Activated B cell treated with CpG ODN at 0.5 μM for 24 hours (primary cell): Measurements from ENCODE around the gene MACF1. TPM values are rescaled to one million over a fixed set of nuclear protein-coding genes. Genes with fewer than 3 reads are reported as not detected.

Experiments
- ATAC-seq: fragments of 200-7000 bp; cut with Tn5 transposase; one replicate; pipeline ENCODE4 v1.10.0; 2021; ENCODE audit warnings: low read depth, mild to moderate bottlenecking, moderate library complexity
- CTCF ChIA-PET: fragments of 350-600 bp; sonication (Branson Sonifier 250); formaldehyde crosslinking; loops from one replicate; lab custom pipeline; 2021; ENCODE audit warnings: antibody characterized with exemption; lab: Charles Lee
- POLR2A ChIA-PET: fragments of 350-600 bp; sonication (Branson Sonifier 250); formaldehyde crosslinking; loops from one replicate; lab custom pipeline; 2021; ENCODE audit warnings: antibody characterized with exemption; lab: Charles Lee
- DNase-seq: peaks from one replicate; pipeline ENCODE4 v3.0.0; 2022
- H3K27ac Mint-ChIP-seq: one replicate; pipeline ENCODE4 v1.8.0; 2020; ENCODE audit warnings: mixed read lengths
- H3K27me3 Mint-ChIP-seq: one replicate; pipeline ENCODE4 v1.8.0; 2021; ENCODE audit warnings: mixed read lengths
- H3K36me3 Mint-ChIP-seq: one replicate; pipeline ENCODE4 v1.8.0; 2021; ENCODE audit warnings: low read depth, mixed read lengths
- H3K4me1 Mint-ChIP-seq: one replicate; pipeline ENCODE4 v1.8.0; 2021; ENCODE audit warnings: mixed read lengths
- H3K4me3 Mint-ChIP-seq: one replicate; pipeline ENCODE4 v1.8.0; 2020; ENCODE audit warnings: mild to moderate bottlenecking, mixed read lengths
- H3K9me3 Mint-ChIP-seq: one replicate; pipeline ENCODE4 v1.8.0; 2020; ENCODE audit warnings: mixed read lengths
- intact Hi-C: fragments of 100-400 bp; cut with micrococcal nuclease; formaldehyde crosslinking; loops from one replicate; pipeline ENCODE4 v1.15.1; 2024
- total RNA-seq: library from RNA; stranded (reverse); gene quantifications from 2 replicates; pipeline ENCODE4 v1.2.3, GENCODE V29; 2022
- TF ChIP-seq, protein P1 (sequence below): fragments of 200-600 bp; IDR thresholded peaks from one replicate; pipeline ENCODE4 v1.8.0; 2022; ENCODE audit warnings: antibody characterized with exemption, mild to moderate bottlenecking

The MACF1 gene
- total RNA-seq, 1 donor from 2014 or later = 286 TPM

DNA sequence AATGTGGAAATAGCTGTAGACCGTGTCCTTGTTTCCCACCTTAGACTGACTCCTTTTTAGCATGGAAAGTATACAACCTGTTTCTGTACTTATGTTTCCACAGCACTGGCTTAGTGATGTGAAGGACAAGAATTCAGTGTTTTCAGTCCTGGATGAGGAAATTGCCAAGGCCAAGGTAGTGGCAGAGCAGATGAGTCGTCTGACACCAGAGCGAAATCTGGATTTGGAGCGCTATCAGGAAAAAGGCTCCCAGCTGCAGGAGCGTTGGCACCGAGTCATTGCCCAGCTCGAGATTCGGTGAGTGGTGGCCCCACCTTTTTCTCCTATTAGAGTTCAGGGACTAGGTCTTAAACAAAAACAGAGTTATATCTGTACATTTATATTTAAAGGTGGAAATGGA lies 112.6 kb downstream of the MACF1 start:
- H3K36me3 Mint-ChIP-seq = peaks cover 89% of the 10 kb centered on the region
- H3K27me3 Mint-ChIP-seq = no peaks in the 10 kb centered on the region
- ChIA-PET POLR2A (no interaction called here), CTCF (no interaction called here)
- H3K4me1 Mint-ChIP-seq = no peaks in the 10 kb centered on the region
- no peak for ATAC-seq
- DNase-seq = no peak
- intact Hi-C loops = no loop called here
- TF ChIP-seq, protein P1, sequence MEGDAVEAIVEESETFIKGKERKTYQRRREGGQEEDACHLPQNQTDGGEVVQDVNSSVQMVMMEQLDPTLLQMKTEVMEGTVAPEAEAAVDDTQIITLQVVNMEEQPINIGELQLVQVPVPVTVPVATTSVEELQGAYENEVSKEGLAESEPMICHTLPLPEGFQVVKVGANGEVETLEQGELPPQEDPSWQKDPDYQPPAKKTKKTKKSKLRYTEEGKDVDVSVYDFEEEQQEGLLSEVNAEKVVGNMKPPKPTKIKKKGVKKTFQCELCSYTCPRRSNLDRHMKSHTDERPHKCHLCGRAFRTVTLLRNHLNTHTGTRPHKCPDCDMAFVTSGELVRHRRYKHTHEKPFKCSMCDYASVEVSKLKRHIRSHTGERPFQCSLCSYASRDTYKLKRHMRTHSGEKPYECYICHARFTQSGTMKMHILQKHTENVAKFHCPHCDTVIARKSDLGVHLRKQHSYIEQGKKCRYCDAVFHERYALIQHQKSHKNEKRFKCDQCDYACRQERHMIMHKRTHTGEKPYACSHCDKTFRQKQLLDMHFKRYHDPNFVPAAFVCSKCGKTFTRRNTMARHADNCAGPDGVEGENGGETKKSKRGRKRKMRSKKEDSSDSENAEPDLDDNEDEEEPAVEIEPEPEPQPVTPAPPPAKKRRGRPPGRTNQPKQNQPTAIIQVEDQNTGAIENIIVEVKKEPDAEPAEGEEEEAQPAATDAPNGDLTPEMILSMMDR = no peak
- no peak overlapping the region for H3K4me3 Mint-ChIP-seq
- H3K9me3 Mint-ChIP-seq = no peaks in the 10 kb centered on the region
- no peak overlapping the region for H3K27ac Mint-ChIP-seq

DNA sequence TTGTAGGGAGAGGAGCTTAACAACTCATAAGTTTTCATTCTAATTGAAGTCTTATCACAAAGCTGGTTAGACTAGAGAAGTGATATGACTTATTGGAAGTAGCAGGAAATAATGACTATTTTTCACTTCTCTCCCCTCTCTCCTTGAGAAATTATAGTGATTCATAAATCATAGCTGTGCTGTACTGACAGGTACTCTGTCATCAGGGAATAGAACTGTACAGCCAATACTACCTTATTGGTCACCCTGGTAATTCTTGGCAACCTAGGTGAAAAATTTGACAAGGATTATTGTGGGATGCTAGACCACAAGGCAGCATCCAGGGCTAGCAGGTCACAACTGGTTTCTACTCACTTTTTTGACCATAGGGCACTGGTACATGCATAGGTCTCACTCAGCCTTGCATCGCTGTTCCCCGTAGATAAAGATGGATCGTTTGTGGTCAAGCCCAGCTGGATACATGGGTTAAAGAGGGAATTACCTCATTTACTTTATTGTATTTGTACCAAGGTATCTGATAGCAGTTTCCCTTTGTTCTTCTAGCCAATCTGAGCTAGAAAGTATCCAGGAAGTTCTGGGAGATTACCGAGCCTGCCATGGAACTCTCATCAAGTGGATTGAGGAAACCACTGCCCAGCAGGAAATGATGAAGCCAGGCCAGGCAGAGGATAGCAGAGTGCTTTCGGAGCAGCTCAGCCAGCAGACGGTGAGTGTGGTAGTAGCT lies 113.6 kb downstream of the MACF1 start:
- ChIA-PET CTCF (no interaction called here), POLR2A (no interaction called here)
- Mint-ChIP-seq H3K36me3 (peaks cover 90% of the 10 kb centered on the region), H3K9me3 (no peaks in the 10 kb centered on the region), H3K4me1 (no peaks in the 10 kb centered on the region), H3K4me3 (no peak overlapping the region), H3K27ac (no peak overlapping the region), H3K27me3 (no peaks in the 10 kb centered on the region)
- TF ChIP-seq, protein P1 = no peak
- DNase-seq (no peak), ATAC-seq (no peak)
- intact Hi-C loops = no loop called here

DNA sequence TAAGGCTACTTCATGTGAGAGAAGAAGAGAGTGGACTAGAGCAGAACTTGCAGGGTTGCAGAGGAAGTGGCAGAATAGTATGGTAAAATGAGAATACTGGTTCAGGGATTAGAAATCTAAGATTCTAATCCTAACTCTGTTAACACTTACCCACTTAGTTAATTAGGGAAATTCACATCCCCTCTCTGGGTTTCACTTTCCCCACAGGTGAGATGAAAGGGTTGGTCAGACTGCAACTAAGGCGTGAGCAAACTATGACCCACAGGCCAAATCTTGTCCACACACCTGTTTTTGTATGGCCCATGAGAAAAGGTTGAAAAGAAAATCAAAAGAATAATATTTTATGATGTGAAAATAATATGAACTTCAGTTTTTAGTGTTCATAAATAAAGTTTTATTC lies 117.5 kb downstream of the MACF1 start:
- ATAC-seq (no peak), DNase-seq (no peak)
- TF ChIP-seq, protein P1 = no peak
- H3K36me3 Mint-ChIP-seq = peaks cover 68% of the 10 kb centered on the region
- H3K4me3 Mint-ChIP-seq = no peak overlapping the region
- ChIA-PET CTCF (no interaction called here), POLR2A (no interaction called here)
- no peaks in the 10 kb centered on the region for H3K4me1 Mint-ChIP-seq
- H3K9me3 Mint-ChIP-seq = no peaks in the 10 kb centered on the region
- H3K27me3 Mint-ChIP-seq = no peaks in the 10 kb centered on the region
- H3K27ac Mint-ChIP-seq = no peak overlapping the region
- intact Hi-C loops = no loop called here

DNA sequence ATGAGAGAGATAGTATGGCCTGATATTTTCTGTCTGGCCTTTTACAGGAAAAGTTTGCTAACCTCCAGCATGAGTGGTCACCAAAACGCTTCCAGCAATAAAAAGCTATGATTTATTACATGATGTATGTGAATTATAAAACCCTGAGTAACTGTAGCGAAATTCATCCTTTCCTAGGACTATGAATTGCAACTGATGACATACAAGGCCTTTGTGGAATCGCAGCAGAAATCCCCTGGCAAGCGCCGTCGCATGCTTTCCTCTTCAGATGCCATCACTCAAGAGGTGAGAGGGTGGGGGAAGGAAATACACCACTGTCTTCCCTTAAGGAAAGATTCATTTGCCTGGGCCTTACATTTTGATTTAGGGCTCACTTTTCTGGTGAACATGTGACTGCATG lies 117.9 kb downstream of the MACF1 start:
- ATAC-seq = no peak
- Mint-ChIP-seq H3K4me1 (no peaks in the 10 kb centered on the region), H3K36me3 (peaks cover 68% of the 10 kb centered on the region), H3K9me3 (no peaks in the 10 kb centered on the region), H3K27me3 (no peaks in the 10 kb centered on the region), H3K27ac (no peak overlapping the region), H3K4me3 (no peak overlapping the region)
- DNase-seq = no peak
- TF ChIP-seq, protein P1 = no peak
- ChIA-PET CTCF (no interaction called here), POLR2A (no interaction called here)
- intact Hi-C loops = no loop called here

DNA sequence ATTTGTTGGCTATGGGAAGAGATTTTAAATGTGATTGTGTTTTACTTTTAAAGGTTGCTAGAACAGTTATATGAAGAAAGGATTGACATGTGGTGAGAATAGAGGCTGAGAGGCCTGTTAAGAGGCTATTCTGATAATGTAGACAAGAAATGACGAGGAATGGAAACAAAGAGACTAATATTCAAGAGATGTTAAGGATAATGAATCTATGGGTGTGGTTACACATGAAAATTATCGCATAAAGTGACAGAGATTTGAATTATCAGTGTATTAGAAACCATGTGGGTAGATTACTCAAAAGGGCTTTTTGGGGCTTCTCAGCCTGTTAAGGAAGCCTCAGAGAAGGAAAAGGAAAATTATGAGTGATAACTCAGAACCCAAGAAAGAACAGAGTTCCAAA lies 120.4 kb downstream of the MACF1 start:
- no peak overlapping the region for H3K27ac Mint-ChIP-seq
- no peak for ATAC-seq
- H3K9me3 Mint-ChIP-seq = no peaks in the 10 kb centered on the region
- DNase-seq = no peak
- H3K36me3 Mint-ChIP-seq = peaks cover 67% of the 10 kb centered on the region
- no peaks in the 10 kb centered on the region for H3K27me3 Mint-ChIP-seq
- ChIA-PET POLR2A (no interaction called here), CTCF (no interaction called here)
- no peak overlapping the region for H3K4me3 Mint-ChIP-seq
- TF ChIP-seq, protein P1 = no peak
- intact Hi-C loops = no loop called here
- no peaks in the 10 kb centered on the region for H3K4me1 Mint-ChIP-seq
